ENCODE measurements around the gene HAND2. TPM values are rescaled to one million over a fixed set of nuclear protein-coding genes. Genes with fewer than 3 reads are reported as not detected.

Gene HAND2
- total and polyA plus RNA-seq, 2 of the 13 experiments (the other 11 are each of a cell fraction or from before 2014, with no cell fraction given): not detected

DNA sequence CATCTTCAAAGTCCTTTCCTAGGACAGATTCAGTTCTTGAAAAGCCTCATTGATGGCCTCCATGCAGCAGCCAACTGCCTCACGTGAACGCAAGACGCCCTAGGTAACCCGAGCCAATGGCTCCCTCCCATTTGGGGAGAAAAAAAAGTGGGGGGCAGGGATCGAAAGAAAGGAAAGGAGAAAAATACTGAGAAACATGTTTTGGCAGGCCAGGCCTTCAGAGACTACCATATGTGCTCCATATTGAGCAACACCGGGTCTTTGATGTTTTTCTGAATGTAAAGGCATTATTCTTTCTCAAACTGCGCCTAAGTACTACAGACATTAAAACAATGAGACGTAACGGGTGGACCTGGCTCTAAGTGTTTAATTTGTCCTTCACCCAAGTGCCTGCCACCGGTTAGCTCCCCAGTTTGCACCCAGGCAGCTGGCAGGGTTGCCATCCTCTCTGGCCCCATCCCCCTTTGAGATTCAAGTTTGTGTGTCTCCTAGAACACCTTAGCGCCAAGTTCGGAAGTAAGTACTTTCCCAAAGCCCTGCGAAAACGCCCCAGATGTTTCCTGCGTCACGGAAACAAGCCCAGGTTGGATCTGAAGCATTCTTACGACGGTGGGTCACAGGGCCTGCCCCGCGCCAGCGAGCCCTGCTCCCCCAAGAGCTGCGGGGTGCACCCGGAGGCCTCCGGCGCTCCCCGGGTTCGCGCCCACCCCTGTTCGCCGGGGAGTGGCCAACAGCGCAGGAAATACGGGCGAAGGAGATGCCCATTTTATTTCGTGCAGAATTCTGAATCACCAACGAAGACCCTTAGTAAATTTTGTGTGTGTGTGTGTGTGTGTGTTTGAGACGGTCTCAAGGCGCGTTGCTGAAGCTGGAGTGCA lies 30.1 kb downstream of the HAND2 start (continued):
- TF ChIP-seq, protein P1, sequence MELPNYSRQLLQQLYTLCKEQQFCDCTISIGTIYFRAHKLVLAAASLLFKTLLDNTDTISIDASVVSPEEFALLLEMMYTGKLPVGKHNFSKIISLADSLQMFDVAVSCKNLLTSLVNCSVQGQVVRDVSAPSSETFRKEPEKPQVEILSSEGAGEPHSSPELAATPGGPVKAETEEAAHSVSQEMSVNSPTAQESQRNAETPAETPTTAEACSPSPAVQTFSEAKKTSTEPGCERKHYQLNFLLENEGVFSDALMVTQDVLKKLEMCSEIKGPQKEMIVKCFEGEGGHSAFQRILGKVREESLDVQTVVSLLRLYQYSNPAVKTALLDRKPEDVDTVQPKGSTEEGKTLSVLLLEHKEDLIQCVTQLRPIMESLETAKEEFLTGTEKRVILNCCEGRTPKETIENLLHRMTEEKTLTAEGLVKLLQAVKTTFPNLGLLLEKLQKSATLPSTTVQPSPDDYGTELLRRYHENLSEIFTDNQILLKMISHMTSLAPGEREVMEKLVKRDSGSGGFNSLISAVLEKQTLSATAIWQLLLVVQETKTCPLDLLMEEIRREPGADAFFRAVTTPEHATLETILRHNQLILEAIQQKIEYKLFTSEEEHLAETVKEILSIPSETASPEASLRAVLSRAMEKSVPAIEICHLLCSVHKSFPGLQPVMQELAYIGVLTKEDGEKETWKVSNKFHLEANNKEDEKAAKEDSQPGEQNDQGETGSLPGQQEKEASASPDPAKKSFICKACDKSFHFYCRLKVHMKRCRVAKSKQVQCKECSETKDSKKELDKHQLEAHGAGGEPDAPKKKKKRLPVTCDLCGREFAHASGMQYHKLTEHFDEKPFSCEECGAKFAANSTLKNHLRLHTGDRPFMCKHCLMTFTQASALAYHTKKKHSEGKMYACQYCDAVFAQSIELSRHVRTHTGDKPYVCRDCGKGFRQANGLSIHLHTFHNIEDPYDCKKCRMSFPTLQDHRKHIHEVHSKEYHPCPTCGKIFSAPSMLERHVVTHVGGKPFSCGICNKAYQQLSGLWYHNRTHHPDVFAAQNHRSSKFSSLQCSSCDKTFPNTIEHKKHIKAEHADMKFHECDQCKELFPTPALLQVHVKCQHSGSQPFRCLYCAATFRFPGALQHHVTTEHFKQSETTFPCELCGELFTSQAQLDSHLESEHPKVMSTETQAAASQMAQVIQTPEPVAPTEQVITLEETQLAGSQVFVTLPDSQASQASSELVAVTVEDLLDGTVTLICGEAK (IDR thresholded peaks at IDR 0.05): no peak
- TF ChIP-seq, protein P1 (CRISPR knock-in tag; IDR thresholded peaks at IDR 0.05): no peak
- no peak for TF ChIP-seq ZFP1 (CRISPR knock-in tag; IDR thresholded peaks at IDR 0.05)
